Heart left ventricle (tissue), 13 donors: ENCODE results near the gene MET.

Source experiments
- POLR2A ChIP-seq, 2 donors: fragments of 450-650 bp; IDR thresholded peaks; one replicate each; pipeline ENCODE4 v1.6.1; 2017; ENCODE audit warnings: antibody characterized with exemption in 2 of 2, mild to moderate bottlenecking in 2 of 2, moderate library complexity in 2 of 2
- TF ChIP-seq, protein P1 (sequence below), 12 donors: fragments of 200-600 bp; sonication (generic) in 4 of 12; IDR thresholded peaks; one replicate each; pipeline versions ENCODE4 v1.5.0 to v1.8.0; 2018 to 2022; ENCODE audit warnings: antibody characterized with exemption in 12 of 12, mild to moderate bottlenecking in 5 of 12
- donor health status: ischemic (EF 13 %, LVEDD 7.1; RV severe dilation, severe dysfunction).
- donor health status: DM: no; HTN: yes; CAD: no.
- donor health status: DM: no; HTN: no; CAD: no.
- donor health status: ischemic (EF 25% LVEDD 6.9; RV normal size, moderate dysfunction).
- donor health status: ischemic (EF 25% LVEDD 5.7; RV mildly dilated, moderate dysfunction).
- donor health status: ischemic (EF 35%, LVEDD 5.7; RV mildly dilated, moderate dysfunction).
- donor health status: nonischemic (EF 11% LVEDD 7.7; RV severe dilation, severe dysfunction).
- donor health status: DM: yes; HTN: yes; CAD: no.
- donor health status: PGD.
- donor health status: ischemic (EF 29% LVEDD 5.4; RV normal size, mild dysfunction).
- donor health status: nonischemic (EF 23%, LVEDD 6.1; RV moderate dilation, normal function).

DNA sequence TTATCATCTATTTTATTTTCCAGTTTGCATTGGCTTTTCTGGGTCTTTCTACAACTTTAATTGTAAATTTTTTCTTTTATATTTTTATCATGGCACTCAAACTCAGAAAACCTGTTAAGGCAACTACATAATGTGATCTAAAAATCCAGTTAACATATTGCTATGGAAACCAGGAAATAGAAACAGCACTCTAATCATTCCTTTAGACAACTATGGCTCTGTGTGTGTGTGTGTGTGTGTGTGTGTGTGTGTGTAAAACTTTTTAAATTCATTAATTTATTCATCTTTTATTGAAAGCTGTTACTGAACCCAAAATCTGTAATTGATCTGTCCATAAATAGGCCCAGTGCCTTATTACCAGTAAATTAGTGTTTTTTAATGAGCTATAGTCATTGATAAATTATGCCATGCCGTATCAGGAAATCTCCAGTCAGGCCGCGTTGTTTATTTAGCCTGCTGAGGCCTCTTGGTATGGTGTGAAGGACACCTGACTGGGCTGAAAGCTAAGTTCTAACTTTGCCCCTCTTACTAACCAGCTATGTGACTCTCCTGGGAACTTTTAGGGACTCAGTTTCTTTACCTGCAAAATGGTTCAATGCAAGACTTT lies 1.5 kb upstream of the MET start:
- no peak for TF ChIP-seq POLR2A (IDR thresholded peaks at IDR 0.05)
- TF ChIP-seq, protein P1, sequence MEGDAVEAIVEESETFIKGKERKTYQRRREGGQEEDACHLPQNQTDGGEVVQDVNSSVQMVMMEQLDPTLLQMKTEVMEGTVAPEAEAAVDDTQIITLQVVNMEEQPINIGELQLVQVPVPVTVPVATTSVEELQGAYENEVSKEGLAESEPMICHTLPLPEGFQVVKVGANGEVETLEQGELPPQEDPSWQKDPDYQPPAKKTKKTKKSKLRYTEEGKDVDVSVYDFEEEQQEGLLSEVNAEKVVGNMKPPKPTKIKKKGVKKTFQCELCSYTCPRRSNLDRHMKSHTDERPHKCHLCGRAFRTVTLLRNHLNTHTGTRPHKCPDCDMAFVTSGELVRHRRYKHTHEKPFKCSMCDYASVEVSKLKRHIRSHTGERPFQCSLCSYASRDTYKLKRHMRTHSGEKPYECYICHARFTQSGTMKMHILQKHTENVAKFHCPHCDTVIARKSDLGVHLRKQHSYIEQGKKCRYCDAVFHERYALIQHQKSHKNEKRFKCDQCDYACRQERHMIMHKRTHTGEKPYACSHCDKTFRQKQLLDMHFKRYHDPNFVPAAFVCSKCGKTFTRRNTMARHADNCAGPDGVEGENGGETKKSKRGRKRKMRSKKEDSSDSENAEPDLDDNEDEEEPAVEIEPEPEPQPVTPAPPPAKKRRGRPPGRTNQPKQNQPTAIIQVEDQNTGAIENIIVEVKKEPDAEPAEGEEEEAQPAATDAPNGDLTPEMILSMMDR (IDR thresholded peaks at IDR 0.05) = no peak
